Hypothalamus (tissue), 51 donors: Measurements from ENCODE around the gene ARHGEF10L.
A peak's percentile ranks its signal among the peaks of the same experiment; 100 is the strongest.
"Not testable (repeated sequence)": the region's sequence is repeated elsewhere in the genome, so short reads cannot be mapped to it uniquely, and the experiment has no call there.

Source experiments
- DNase-seq, 51 donors: peaks; one replicate each; lab custom pipeline; 2025; lab: John Stamatoyannopoulos, UW

Gene ARHGEF10L

DNA sequence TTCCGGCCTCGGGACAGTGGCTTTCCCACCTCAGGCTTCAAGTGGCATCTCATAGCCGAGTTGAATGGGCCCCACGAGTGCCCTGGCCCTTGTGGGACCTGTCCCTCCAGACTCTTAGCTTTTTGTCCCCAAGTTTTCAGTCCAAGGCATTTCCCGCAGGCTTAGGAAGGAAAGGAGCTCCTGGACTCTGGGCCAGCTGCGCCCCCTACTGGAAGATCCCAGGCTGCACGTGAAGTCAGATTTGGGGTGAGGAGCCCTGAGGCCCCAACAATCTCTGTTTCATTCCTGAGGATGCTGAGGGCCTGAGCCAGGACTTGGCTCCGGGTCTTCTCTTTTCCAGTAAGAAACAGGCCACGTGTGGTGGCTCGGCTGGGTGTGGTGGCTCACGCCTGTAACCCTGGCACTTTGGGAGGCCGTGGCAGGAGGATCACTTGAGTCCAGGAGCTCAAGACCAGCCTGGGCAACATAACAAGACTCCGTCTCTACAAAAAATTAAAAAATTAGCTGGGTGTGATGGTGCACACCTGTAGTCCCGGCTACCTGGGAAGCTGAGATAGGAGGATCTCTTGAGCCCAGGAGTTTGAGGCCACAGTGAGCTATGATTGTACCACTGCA lies 67.4 kb downstream of the ARHGEF10L start:
- peak in 45 of 51 donors; percentile 4 to 80 (median 45) for DNase-seq

DNA sequence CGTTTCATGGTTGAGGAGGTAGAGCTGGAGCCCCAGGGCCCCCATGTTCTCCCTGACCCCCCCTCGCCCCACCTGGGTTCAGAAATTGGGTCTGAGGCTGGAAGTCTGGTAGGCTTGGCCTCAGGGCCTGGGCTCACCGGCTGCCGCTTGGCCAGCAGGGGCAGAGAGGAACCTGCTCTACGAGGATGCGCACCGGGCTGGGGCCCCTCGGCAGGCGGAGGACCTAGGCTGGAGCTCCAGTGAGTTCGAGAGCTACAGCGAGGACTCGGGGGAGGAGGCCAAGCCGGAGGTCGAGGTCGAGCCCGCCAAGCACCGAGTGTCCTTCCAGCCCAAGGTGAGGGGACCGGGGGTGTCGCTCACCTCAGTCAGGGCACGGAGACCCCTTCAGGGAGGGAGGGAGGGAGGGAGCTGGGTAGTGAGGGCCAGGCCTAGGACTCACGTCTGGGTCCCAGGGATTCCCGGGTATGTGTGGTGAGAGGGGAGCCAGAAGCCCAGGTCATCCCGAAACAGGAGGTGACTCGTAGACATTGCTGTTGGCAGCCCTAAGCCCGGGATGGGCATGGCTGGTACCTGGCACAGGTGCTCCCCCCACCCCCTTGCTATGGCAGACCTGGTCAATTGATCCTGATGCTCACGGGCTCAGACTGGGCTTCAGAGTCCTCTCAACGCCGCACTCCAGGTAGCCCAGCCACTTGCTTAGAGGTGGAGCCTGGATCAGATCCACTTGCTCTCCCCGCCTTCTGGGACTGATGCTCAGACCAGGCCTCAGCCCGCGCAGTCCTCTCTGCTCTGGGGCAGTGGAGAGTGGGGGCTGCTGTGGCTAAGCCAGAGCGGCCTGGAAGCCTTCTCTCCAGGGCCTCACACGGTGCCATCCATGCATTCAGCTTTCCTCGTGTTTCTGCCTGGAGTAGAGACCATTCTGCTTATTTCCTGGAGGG lies 68.4 kb downstream of the ARHGEF10L start:
- DNase-seq, result no peak

- DNase-seq, result no peak
These were observed 70.0 kb downstream of the ARHGEF10L start for GRCh38 chr1:17609529-17609928.

GRCh38 chr1:17610085-17610484 lies 70.6 kb downstream of the ARHGEF10L start:
- DNase-seq, result no peak

DNA sequence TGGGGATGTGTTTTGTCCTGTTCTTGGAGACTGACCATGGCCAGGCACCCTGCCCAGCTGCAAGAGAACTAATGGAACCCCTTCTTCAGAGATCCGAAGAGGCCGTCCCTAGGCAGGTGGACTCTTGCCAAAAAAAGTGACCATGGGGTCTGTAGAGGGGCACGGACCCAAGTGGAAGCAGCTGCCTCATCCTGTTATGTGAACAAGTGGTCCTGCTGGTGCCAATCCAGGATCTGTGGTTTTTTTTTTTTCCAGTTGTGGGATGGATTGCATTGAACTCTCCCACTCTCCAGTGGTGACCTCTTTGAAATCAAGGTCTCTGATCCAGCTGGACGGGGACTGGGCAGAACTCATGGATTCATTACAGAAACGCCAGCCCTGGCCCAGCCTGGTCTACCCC lies 71.2 kb downstream of the ARHGEF10L start:
- peak in 4 of 51 donors; percentile 10 to 37 (median 24) for DNase-seq

DNA sequence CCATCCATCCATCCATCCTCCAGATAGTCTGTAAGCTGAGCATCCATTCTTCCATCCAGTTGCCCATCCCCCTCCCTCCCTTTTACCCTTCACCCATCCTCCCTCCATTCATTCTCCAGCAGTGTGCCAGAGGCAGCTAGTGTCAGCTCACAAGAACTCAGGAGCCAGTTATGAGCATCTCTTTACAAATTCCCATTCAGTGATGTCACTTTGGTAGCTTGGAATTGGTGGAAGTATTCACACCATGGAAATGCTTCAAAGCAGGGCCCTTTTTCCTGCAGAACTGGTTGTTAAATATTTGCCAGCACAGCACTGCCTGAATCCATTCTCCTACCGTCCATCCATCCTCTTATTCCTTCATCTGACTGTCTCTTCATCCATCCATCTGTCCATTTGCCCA lies 72.5 kb downstream of the ARHGEF10L start:
- no peak for DNase-seq

GRCh38 chr1:17612831-17613230 lies 73.3 kb downstream of the ARHGEF10L start:
- DNase-seq, result no peak

GRCh38 chr1:17614586-17614985 lies 75.1 kb downstream of the ARHGEF10L start:
- no peak for DNase-seq

DNA sequence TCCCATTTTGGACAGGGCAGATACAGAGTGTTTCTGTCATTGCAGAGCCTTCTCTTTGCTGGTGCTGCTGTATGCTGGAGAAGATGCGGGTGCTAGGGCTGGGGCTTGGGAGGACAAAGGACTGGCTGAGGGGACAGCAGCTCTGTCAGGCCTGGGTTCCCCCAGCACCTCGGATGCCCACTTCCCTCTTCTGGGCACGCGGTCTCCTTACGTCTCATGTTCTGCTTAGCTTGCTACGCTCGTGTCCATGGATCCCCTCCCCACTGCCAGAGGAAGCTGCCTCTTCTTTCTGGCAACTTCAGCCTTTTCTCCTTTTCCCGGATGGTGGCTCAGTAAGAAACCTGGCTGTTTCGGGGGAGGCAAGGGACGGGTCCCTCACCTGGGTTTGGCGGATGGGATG lies 75.7 kb downstream of the ARHGEF10L start:
- DNase-seq, result peak in 11 of 51 donors; percentile 6 to 22 (median 15)

DNA sequence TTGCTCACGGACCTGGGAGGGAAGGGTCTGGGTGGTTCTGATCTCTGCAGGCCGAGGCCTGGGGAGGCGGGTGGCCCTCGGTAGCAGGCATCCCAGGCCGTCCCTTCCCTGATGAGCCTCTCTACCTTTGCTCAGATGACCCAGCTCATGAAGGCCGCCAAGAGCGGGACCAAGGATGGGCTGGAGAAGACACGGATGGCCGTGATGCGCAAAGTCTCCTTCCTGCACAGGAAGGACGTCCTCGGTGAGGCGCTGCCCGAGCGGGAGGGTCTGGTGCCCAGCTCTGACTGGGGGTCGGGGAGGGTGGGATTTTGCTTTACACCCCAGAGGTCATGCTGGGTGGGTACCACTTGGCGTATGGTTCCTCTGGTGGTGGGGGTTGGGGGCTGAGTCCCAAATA lies 76.5 kb downstream of the ARHGEF10L start:
- DNase-seq, result no peak

DNA sequence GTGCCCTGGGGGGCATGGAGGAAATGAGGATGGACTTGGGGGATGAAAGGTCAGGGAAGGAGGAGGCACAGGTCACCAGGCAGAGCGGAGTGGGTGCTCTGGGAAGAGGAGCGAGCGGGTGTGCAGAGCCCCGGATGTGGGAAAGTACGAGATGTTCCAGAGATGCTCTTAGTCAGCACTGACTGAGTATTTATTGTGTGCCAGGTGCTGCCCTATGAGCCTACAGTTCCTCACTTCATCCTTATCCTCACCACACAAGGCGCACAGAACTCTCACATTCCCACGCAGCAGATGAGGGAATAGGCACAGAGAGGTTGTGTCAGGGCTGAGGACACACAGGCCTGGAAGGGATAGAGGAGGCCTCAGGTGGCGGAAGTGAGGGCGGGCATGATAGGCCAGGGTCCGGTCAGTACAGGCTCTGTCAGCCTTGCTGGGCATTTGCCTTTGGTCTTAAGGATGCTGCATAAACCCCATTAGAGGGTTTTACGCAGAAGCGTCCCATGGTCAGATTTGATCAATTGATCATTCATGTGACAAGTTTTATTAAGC lies 77.3 kb downstream of the ARHGEF10L start:
- no peak for DNase-seq

GRCh38 chr1:17617787-17618557 lies 78.5 kb downstream of the ARHGEF10L start:
- DNase-seq, result peak in 24 of 51 donors; percentile 8 to 48 (median 24)

DNA sequence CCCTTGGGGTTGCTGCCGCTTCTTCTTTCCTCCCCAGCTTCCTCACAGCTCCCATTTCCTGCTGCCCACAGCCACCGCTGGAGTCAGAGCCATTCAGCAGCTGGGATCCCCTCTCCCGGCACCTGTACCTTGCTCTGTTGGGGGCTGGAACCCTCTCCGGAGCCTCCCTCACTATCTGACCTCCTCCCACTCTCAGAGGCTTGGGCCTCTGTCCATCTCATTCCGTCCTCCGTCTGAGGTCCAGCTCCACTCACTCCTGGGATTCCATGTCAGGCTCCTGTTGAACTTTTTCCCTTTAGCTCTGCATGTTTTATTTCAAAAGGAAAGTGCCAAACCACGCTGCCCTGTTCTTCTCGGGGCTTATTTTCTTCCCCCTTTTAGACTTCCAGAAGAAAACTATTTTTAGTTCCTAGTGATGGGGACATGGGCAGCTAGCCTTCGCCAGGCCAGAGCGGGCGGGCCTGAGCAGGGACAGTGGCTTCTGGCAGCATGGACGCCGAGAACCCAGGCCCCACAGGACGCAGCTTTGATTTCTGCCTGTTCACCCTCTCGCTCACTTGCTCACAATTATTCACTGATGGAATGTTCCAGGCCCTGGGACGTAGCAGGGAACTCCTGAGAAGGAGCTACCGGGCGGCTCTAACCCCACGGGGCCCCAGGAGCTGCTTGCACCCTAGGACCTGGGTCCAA lies 79.2 kb downstream of the ARHGEF10L start:
- peak in 9 of 51 donors; percentile 10 to 40 (median 22) for DNase-seq

- no peak for DNase-seq
These were observed 81.0 kb downstream of the ARHGEF10L start for GRCh38 chr1:17620448-17620847.

- DNase-seq, result no peak
These were observed 82.2 kb downstream of the ARHGEF10L start for GRCh38 chr1:17621691-17622090.

- DNase-seq, result no peak
These were observed 83.3 kb downstream of the ARHGEF10L start for GRCh38 chr1:17622823-17623222.

- DNase-seq, result peak in 7 of 51 donors; percentile 8 to 41 (median 25)
These were observed 85.2 kb downstream of the ARHGEF10L start for GRCh38 chr1:17624611-17625233.

DNA sequence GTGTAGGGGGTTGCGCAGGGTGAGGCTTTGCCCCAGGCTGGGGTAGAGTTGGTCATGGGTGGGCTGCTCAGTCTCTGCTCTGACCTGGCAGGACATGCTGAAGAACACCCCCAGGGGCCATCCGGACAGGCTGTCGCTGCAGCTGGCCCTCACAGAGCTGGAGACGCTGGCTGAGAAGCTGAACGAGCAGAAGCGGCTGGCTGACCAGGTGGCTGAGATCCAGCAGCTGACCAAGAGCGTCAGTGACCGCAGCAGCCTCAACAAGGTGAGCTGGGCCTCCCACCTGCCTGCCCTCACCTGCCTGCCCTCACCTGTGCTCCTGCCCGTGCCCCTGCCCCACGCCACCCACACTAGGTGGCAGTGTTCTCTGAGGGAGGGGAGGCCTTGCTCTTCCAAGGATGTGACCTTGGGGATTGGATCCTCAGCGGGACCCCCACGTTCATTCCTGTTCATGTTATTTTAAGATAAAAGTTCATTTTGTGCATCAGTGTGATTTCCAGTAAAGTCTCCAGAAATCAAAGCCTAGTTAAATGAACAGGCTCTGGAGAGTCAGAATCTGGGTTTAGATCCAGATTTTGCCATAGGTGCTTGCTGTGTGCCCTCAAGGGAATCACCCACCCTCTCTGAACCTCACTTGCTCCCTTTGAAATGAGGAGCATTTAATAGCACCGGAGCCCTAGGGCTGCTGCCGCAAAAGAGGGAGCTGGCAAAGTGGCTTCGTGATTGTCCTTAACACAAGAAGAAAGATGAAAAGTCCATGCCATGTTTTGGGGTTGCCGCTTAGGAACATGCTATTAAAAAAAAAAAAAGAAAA lies 87.9 kb downstream of the ARHGEF10L start:
- DNase-seq, result no peak

DNA sequence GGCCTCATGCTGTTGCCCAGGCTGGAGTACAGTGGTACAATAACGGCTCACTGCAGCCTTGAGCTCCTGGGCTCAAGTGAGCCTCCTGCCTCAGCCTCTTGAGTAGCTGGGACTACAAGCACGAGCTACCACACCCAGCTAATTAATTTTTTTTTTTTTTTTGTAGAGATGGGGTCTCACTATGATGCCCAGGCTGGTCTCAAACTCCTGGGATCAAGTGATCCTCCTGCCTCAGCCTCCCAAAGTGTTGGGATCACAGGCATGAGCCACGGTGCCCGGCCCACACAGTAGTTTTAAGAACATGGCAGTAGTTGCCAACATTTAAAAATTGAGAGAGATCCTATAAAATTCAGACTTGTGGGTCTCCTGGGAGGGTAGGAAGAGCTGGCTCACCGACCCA lies 89.5 kb downstream of the ARHGEF10L start:
- DNase-seq, result not testable (repeated sequence)
